ENCODE measurements around the gene ZC3H11A.
A peak's percentile ranks its signal among the peaks of the same experiment; 100 is the strongest.
"Not testable (repeated sequence)": the region's sequence is repeated elsewhere in the genome, so short reads cannot be mapped to it uniquely, and the experiment has no call there.

Gene ZC3H11A

DNA sequence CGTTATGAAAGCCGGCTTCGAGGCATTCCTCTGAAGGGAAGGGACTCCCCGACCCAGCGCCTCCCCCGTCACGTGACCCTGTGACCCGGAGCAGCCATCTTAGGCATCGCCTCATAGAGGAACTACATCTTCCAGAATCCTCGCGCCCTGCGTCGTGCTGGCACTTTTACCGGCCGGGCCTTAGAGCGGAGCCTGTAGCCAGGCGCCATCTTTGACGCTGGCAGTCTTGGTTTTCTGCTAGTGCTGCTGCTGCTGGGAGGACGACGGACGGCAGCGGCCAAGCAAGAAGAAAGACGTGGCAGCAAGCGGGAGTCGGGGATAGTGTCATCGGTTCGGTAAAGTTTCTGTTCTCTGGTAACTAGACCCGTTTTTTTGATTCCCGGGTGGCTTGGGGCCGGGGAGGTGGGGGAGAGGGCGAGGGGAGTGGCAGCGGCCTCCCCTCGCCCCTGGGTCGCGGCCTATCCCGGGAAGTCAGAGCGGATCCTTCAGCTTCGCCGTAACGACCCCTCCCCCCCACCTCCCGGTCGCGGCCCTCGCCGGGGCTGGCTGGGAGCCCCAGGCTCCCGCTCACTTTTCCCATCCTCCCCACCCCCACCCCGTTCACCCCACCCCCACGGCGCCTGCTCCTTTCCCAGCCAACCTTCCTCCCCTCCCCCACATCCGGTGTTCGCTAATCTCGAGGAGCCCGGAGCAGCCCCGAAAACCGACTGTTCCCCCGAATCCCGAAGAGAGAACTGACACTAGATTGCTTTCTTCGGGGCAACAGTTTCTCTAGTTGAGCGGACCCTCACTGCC, at the start of gene ZC3H11A, which contains the start of gene ZBED6:
ZC3H11A (plus strand) TSS at position 183 of the 795 bp plus-strand sequence. CDS start 21,448 bp downstream, outside the sequence.
ZBED6 (plus strand) TSS at position 183 of the 795 bp plus-strand sequence. CDS start 1,900 bp downstream, outside the sequence.
- DNase-seq = peak; percentile 100

DNA sequence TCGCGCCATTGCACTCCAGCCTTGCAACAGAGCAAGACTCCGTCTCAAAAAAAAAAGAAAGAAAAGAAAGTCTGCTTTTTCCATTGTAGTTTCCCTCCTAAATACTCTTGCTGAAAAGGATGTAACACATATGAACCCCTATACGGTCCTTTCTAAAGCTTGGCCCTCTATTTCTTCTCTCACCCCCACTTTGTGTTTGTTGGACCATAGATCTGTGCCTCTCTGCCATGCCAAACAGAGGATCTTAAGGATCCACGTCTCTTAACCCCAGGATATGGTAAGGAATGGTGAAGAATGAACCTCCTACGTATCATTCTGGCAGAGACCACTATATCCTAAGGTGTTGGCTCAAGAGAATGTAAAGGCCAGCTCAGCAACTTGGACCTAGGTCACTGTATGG, 49.1 kb upstream of the ZC3H11A start:
- DNase-seq = no peak

DNA sequence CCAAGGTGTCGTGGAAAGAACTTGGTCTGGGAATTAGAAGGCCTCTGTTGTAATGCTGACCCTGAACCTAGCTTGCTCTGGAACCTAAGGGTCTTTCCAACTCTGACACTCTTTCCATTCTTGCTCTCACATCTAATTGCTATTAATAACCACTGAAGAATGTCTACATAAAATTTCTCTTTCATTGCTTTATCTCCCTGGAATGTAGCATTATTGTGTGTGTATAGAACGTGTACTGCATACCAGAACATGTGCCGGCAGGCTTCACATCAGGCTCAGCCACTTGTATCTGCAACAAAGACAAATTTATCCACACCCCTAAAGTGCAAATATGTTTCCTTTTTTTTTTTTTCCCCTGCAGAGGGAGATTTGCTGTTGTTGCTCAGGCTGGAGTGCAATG, 44.4 kb upstream of the ZC3H11A start:
- DNase-seq = no peak

DNA sequence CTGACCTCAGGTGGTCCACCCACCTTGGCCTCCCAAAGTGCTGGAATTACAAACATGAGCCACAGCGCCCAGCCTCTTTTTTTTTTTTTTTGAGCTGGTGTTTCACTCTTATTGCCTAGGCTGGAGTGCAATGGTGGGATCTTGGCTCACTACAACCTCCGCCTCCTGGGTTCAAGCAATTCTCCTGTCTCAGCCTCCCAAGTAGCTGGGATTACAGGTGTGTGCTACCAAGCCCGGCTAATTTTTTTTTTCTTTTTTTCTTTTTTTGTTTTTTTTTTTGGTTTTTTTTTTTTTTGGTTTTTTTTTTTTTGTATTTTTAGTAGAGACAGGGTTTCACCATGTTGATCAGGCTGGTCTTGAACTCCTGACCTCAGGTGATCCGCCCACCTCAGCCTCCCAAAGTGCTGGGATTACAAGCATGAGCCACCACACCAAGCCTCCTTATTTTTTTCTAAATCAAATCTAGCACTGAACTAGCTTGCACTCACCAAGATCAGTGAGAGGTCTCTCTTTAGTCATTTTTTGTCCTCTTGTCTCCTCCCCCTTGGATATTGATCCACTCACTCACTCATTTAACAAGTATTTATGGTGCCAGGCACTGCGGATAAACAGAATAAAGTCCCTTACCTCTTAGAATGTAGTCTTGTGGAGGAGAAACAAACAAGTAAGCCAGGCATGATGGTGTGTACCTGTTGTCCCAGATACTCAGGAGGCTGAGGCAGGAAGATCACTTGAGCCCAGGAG, 43.6 kb upstream of the ZC3H11A start:
- not testable (repeated sequence) for DNase-seq

DNA sequence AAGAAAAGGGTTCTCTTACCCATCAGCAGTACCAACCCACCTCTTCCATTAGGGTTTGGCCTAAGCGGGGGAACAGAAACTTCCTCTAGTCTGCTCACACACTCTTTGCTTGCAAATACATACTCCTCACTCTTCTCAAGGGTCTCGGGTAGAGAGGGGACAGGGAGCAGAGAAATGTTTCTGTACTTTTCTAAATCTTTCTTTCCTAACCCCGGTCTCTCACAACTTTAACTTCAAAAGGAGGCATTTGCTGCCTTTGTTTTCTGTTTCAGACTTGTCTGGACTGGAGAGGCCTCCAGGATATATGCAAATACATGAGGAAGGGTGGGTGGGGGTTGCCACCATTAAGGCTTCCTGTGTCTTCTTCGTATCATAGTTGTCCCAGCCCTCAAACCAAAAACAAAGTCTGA, 41.0 kb upstream of the ZC3H11A start:
- DNase-seq = no peak

DNA sequence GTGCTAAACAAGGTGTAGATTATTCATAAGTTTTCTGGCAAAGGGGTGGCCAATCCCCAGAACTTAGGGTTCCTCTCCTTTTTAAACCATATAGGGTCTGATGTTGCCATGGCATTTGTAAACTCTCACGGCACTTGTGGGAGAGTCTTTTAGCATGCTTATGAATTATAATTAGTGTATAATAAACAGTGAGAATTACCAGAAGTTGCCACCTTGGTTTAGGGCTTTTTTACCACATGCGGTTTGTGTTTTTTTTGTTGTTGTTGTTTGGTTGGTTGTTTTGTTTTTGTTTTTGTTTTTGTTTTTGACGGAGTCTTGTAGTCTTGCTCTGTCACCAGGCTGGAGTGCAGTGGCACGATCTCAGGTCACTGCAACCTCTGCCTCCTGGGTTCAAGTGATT, 39.4 kb upstream of the ZC3H11A start:
- DNase-seq = no peak

DNA sequence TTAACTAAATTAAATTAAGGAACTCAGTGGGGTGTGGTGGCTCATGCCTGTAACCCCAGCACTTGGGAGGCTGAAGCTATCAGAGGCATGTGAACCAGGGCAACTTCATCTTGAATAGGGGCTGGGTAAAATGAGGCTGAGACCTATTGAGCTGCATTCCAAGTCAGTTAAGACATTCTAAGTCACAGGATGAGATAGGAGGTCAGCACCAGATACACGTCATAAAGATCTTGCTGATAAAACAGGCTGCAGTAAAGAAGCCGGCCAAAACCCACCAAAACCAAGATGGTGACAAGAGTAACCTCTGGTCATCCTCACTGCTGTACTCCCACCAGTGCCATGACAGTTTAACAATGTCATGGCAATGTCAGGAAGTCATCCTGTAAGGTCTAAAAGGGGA, 36.7 kb upstream of the ZC3H11A start:
- DNase-seq = not testable (repeated sequence)

DNA sequence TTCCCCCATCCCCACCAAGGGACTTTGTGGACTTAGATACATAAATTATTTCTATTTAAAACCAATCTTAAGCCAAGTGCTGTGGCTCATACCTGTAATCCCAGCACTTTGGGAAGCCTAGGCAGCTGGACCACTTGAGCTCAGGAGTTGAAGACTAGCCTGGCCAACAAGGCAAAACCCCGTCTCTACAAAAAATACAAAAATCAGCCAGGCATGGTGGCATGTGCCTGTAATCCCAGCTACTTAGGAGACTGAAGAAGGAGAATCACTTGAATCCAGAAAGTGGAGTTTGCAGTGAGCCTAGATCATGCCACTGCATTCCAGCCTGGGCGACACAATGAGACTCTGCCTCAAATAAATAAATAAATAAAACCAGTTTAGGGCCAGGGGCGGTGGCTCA, 34.9 kb upstream of the ZC3H11A start:
- no peak for DNase-seq

DNA sequence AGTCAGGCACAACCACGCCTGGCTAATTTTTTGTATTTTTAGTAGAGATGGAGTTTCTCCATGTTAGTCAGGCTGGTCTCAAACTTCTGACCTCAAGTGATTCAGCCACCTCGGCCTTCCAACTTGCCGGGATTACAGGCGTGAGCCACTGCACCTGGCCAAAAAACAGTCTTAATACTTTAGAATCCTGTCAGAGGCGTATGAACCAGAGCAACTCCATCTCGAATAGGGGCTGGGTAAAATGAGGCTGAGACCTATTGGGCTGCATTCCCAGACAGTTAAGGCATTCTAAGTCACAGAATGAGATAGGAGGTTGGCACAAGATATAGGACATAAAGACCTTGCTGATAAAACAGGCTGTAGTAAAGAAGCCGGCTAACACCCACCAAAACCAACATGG, 33.5 kb upstream of the ZC3H11A start:
- not testable (repeated sequence) for DNase-seq

DNA sequence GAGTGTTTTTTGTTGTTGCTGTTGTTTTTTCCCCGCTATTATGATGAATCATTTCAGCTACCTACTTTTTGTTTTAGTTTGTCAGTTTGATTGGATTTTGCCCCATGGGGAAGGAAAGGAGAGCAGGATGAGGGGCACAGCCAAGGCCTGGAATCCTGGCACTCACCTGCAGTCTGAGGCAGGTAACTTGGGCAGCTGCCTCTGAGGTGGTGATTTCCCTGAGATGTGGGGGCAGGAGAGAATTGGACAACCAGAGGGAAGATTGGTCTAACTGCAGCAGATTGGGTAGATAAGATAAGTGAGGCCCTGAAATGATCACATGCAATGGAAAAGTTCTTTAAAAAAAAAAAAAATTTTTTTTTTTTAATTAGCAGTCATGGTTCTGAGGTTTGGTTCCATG, 31.9 kb upstream of the ZC3H11A start:
- DNase-seq = no peak

DNA sequence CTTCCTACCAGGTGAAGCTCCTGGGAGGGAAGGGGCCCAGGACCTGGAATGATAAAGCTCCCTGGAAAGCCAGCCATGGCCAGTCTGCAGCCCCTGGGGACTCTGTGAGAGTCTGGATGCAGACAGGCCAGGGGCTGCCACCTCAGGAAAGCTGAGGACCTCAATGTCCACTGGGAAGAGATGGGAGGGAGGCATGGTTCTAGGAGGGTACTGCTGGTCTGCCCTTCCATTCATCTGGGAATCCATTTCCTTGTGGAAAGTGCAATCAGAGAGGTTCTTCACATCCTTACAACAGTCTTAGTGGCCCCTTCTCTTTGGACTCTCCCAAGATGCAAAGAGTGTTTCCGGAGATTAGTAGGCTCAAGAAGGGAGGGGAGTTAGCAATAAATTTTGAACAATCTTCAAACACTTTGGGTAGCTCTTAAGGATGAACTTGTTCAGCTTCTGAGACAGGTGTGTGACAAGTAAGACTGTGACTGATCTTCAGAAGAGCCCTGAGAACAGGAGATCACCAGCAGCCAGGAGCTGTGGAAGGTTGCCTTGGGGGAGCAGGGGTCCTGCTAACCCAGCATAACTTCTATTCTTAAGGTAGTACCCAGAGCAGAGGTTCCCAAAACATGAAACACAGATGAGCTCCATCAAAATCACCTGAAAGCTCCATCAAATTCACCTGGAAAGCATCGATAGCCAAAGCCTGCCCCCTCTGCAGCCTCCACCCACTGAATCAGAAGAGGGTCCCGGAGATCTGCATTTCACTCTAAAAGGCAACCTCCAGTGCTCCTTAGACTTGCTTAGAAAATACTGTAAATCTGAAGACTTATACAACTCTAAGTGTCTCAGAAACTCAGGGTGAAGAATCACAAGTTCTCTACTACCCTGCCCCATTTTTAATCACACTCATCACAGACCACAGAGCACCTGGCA, 31.1 kb upstream of the ZC3H11A start:
- no peak for DNase-seq

DNA sequence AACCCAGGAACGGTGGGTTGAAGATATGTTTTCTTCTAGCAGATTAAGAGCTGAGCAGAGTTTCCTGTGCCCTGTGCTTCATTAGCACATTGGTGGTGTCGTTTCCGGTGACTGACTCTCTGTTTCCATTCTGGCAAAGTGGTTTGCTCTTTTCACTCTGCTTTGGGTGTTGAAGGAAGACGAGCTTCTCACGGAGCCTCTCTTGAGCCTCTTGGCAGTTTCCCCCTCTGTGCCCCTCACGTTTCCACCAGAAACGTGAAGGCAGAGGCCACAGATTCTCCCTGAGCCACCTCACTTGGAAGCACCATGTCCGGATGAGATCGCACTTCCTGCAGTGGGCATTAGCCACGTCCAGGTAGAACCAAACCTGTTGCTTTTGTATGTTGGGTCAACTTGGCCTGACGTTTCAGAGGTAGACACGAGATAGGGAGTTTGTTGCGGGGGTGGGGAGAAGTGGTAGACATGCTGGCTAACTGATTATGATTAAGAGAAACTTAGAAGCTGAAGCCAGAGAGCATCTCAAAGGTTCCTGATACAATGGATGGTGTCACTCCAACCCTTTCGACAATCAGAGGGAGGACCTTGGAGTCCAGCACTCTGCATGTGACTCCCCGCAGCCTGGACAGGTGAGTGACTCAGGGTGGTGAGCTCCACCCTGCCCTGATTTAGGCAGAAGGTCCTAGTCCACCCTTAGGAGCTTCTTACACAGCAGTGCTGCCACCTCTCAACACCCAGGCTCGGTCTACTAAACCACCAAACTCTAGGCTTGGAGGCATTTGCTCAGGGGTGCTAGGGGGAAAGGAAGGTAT, 30.2 kb upstream of the ZC3H11A start, which contains the start of gene LAX1:
LAX1 (plus strand) TSS at position 155 of the 809 bp plus-strand sequence; CDS start at position 538, 383 bp downstream.
- DNase-seq = no peak

DNA sequence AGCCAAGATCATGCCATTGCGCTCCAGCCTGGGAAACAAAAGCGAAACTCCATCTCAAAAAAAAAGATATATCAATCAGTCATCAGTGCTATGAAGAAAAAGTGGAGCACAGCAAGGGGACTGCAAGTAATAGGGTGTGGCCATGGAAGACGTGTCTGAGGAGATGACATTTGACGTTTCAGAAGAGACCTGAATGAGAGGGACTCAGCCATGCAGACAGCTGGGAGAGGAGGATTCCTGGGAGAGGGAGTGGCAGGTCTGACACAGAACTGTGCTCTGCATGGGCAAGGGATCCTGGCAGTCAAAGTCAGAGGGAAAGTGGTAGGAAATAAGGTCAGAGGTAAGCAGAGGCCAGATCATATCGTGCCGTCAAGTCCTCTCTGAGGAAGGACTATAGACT, 27.2 kb upstream of the ZC3H11A start:
- DNase-seq = no peak

DNA sequence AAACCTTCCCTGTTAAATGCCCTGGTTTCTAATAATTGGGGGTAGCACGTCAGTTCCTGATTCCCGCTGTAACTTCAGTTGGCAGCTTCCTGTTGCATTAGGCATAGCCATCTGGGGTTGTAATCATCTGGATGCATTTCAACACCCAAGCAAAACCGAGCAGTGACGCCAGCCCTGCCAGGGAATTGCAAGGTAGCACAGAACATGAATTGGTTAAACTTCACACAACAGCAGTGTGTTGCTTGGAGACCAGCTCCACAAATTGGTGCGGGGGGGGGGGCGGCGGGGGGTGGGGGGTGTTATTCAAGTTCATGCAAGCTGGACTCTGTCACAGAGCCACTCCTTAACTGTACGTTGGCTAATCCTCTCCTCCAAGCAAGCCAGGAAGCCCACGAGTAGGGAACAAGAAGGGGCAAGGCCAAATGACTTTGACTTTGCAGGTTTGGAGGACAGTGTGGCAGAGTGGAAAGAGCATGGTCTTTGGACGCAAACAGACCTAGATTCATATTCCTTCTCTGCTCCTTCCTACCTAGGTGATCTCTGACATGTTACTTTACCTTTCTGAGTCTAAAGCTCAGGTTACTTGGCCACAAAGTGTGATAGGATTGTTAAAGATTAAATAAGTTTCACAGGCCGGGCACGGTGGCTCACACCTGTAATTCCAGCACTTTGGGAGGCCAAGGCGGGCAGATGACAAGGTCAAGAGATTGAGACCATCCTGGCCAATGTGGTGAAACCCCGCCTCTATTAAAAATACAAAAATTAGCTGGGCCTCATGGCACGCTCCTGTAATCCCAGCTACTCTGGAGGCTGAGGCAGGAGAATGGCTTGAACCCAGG, 25.7 kb upstream of the ZC3H11A start:
- DNase-seq = no peak

DNA sequence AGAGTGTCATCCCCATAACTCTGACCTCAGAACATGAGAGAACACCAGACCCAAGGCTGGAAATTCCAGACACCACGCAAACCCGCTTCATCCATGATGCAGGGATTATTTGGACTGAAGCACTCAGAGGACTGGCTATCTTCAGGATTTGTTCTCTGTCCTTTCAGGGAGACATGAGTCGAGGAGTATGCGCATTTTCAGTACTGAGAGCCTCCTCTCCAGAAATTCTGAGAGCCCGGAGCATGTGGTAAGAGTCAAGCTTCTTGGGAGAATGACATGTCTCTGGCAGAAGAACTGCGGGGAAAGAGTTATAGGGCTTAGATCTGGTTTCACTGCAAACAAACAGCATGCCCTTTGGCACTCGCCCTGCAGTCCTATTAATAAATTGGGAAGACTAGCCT, 23.5 kb upstream of the ZC3H11A start:
- no peak for DNase-seq

DNA sequence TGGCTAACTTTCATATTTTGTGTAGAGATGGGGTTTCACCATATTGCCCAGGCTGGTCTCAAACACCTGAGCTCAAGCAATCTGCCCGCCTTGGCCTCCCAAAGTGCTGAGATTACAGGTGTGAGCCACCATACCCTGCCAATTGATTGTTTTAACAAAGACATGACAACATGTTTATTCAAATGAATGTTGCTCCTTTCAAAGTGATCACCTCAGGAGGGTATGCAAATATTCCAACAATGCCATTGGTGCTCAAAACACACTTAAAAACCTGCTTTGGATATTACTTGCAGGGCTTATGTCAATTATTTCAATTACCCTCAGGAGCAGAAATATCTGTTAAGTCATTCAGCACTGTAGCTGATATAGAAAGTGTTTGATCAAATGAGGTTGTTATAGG, 22.6 kb upstream of the ZC3H11A start:
- DNase-seq = peak; percentile 42

DNA sequence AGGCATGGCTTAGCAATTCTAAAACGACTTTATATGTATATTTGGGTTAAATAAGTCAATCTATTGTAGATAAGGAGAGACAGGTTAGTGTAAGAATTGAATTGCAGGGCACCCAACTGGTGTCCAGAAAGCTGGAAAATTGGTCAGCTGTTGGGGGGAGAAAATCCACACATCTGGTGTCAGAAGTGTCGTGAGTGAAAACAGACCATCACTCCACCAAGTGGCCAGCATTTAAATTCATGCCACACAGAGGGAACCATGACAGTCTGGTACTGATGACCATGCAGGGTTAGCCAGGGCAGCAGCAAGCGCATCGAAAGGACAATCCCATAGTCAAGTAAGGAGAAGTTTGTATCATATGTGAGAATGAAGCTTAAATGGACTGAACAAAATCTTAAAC, 18.8 kb upstream of the ZC3H11A start:
- no peak for DNase-seq

DNA sequence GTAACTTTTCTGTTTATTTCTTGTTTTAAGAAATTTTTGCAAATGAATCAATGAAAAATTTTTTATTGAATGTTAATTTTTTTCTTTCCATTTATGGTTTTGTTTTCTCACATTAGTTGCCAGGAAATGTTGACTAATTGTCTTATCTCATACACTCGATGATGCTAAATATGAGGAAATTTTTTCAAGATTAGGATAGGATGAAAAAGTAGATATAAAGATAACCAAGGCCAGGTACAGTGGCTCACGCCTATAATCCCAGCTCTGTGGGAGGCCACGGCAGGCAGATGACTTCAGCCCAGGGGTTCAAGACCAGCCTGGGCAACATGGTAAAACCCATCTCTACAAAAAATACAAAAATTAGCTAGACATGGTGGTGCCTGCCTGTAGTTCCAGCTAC, 17.8 kb upstream of the ZC3H11A start:
- DNase-seq = no peak

DNA sequence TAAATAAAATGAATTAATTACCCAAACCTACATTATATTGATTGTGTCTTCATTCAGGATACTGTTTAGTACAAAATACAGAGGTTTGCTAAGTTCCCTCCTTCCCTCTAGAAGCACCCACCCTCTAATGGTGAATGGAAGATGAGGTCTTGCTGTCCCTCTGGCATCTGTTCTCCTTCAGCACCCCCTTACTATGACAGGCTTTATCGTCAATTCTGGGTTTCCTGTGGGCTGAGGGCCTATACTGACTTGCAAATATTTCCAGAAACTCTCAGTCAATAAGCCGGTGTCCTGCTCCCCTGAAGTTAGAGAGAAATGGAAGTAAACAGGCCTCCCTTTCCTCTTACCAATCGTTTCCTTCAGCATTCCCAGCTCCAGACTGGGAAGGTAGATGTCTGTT, 17.3 kb upstream of the ZC3H11A start:
- DNase-seq = no peak

DNA sequence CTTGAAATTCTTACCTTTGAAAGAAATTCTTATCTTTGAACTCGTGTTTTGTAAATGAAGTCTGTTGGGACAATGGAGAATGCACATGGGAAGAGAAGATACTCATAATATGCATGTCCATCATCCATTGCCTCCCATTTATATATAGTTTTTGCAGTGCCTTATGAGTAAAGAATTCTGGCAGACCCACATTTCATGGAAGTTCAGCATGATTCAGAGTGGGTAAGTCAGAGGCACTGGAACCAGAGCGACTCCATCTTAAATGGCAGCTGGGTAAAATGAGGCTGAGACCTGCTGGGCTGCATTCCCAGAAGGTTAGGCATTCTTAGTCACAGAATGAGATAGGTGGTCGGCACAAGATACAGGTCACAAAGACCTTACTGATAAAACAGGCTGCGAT, 16.6 kb upstream of the ZC3H11A start:
- no peak for DNase-seq

DNA sequence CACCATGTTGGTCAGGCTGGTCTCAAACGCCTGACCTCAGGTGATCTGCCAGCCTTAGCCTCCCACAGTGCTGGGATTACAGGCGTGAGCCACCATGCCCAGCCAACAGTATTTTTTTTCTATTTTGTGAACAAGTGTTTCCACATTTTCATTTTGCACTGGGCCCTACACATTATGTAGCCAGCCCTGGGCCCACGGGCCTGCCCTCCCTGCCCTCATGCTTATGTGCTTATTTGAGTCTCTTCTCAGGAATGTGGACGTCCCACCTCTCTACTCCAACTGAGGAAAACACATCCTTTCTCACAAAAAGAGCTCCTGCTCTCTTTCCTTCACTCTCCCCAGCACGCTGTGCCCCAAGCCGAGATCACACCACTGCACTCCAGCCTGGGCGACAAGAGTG, 13.5 kb upstream of the ZC3H11A start:
- no peak for DNase-seq
